ENCODE results near the gene NBAS. TPM values are rescaled to one million over a fixed set of nuclear protein-coding genes. Genes with fewer than 3 reads are reported as not detected.

The NBAS gene
- total and polyA plus RNA-seq, 2 donors (not counting 3 experiments of a cell fraction or from before 2014, with no cell fraction given): 29.4 to 43.0 TPM

DNA sequence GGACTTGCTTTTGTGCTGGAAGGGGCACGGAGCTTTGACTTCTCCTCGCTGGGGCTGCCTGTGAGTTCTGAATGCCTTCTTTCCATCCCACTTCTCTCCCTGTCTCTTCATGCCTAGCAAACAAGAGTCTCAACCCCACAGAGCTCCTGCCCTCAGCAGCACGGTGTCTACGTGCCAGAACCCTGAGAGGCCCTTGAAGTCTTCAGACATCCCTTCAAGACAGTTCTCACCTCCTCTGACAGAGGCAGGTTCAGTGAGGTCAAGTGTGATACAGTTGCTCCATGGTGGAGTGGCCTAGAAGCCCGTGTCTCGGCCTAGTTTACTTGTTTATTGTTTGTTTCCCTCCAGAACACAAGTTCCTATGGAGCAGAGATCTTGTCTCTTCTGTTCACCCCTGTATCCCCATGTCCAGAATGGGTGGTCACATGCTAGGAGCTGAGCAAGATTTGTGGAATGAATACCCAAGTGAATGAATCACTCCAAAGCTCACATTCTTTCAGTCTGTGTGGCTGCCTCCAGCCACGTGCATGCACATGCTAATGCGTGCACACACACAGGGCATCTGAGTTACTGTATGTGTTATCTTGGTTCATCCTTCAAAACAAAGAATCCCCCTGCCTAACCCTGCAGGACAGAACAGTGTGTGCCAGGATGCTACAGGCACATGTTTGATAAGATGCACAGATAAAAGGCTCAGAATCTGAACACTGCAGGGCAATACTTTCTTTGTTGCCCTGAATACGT is 391.6 kb downstream of the NBAS start:
- Histone ChIP-seq H3K4me1 (ENCODE audit: control insufficient read depth, extremely low read depth, insufficient read depth, low read length) (peaks cover 24% of the 10 kb centered on the region), H4K20me1 (replicated peaks; ENCODE audit: control insufficient read depth, extremely low read depth, insufficient read depth, low read length) (no peaks in the 10 kb centered on the region), H3K4me3 (replicated peaks in 1 of 3; ENCODE audit: insufficient read depth in 1 of 3, low read depth in 1 of 3, low read length in 3 of 3) (peak overlapping the region in 1 of 3 experiments; percentile 20), H3K4me2 (ENCODE audit: insufficient read depth, low read length) (peak overlapping the region; percentile 75), H2AFZ (ENCODE audit: low read depth, low read length) (peak overlapping the region; percentile 45), H3K79me2 (ENCODE audit: control insufficient read depth, insufficient read depth, low read length) (no peaks in the 10 kb centered on the region), H3K27me3 (ENCODE audit: control insufficient read depth in 2 of 2, insufficient read depth in 2 of 2, low read length in 2 of 2) (no peaks in the 10 kb centered on the region), H3K9me1 (replicated peaks; ENCODE audit: control insufficient read depth, extremely low read depth, insufficient read depth, low read length) (no peaks in the 10 kb centered on the region), H3K36me3 (ENCODE audit: control insufficient read depth in 2 of 2, extremely low read depth in 1 of 2, insufficient read depth in 2 of 2, low read length in 2 of 2) (no peaks in the 10 kb centered on the region), H3K9me3 (replicated peaks; ENCODE audit: control insufficient read depth, insufficient read depth, low read length) (no peaks in the 10 kb centered on the region), H3K9ac (replicated peaks; ENCODE audit: extremely low read depth, insufficient read depth, low read length) (peak overlapping the region; percentile 71), H3K27ac (ENCODE audit: insufficient read depth, low read depth, low read length) (peak overlapping the region; percentile 94)
- TF ChIP-seq POLR2AphosphoS5 (IDR thresholded peaks at IDR 0.05; ENCODE audit: insufficient read depth, low read depth, low read length) (peak; percentile 37), MYC (IDR thresholded peaks at IDR 0.05; ENCODE audit: low read depth, low read length) (peak; percentile 89), FOS (IDR thresholded peaks at IDR 0.05; ENCODE audit: borderline replicate concordance, insufficient read depth, low read length) (peak; percentile 83), EZH2 (IDR thresholded peaks at IDR 0.05; ENCODE audit: borderline replicate concordance, low read depth, low read length, severe bottlenecking) (no peak), POLR2A (IDR thresholded peaks at IDR 0.05; ENCODE audit: low read depth, low read length) (no peak), GATA2 (IDR thresholded peaks at IDR 0.05; ENCODE audit: insufficient read depth, insufficient read length, low read depth, low read length) (peak; percentile 72), JUN (IDR thresholded peaks at IDR 0.05; ENCODE audit: borderline replicate concordance, insufficient read depth, insufficient read length, low read depth) (peak; percentile 73), CTCF (IDR thresholded peaks at IDR 0.05; ENCODE audit: extremely low read depth in 1 of 2, insufficient read depth in 1 of 2, low read depth in 1 of 2, low read length in 2 of 2) (no peak)
- TF ChIP-seq, protein P1, sequence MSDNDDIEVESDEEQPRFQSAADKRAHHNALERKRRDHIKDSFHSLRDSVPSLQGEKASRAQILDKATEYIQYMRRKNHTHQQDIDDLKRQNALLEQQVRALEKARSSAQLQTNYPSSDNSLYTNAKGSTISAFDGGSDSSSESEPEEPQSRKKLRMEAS (IDR thresholded peaks at IDR 0.05; ENCODE audit: insufficient read depth, insufficient read length): peak; percentile 92
- BruUV-seq (replicated peaks): TSS peak; percentile 77
- dilution Hi-C loops (cut with MboI; ENCODE audit: extremely low pct_ligation_motif_present, low sequenced_read_pairs): no loop called here
- intact Hi-C loops (cut with micrococcal nuclease): loop anchor here (1.0 kb wide), 5 partner anchors 55 to 422 kb away; partner anchors contain the start of genes DDX1 and NBAS
- FAIRE-seq (peak; percentile 92), DNase-seq (ENCODE audit: low read depth, low spot score) (peak; percentile 86)
- ChIA-PET POLR2A (no interaction called here), CTCF (interaction anchor here (1.3 to 2.2 kb wide), 3 partner anchors 8 to 408 kb away, joined by 4 to 12 read pairs (median 5); no protein-coding TSS in a partner anchor)

All from endothelial cell of umbilical vein (primary cell).